ENCODE data around the gene DCK.
"Not testable (repeated sequence)": the region's sequence is repeated elsewhere in the genome, so short reads cannot be mapped to it uniquely, and the experiment has no call there.

Gene DCK

GRCh38 chr4:71004281-71004851, 10.9 kb downstream of the DCK start:
- DNase-seq: peak; percentile 25

- not testable (repeated sequence) for DNase-seq
These were observed 11.6 kb downstream of the DCK start for GRCh38 chr4:71005025-71005424.

GRCh38 chr4:71006203-71006907, 12.9 kb downstream of the DCK start:
- DNase-seq: no peak

GRCh38 chr4:71008196-71008595, 14.7 kb downstream of the DCK start:
- no peak for DNase-seq

GRCh38 chr4:71009086-71009485, 15.6 kb downstream of the DCK start:
- no peak for DNase-seq

GRCh38 chr4:71009890-71010588, 16.6 kb downstream of the DCK start:
- DNase-seq: peak; percentile 56

- DNase-seq: no peak
These were observed 18.0 kb downstream of the DCK start for GRCh38 chr4:71011451-71011850.

- not testable (repeated sequence) for DNase-seq
These were observed 23.9 kb downstream of the DCK start for GRCh38 chr4:71017391-71017790.

- no peak for DNase-seq
These were observed 27.2 kb downstream of the DCK start for GRCh38 chr4:71020611-71021010.

- DNase-seq: no peak
These were observed 32.2 kb downstream of the DCK start for GRCh38 chr4:71025654-71026053.

- no peak for DNase-seq
These were observed 32.6 kb downstream of the DCK start for GRCh38 chr4:71026086-71026485.

GRCh38 chr4:71027611-71028010, 34.2 kb downstream of the DCK start:
- no peak for DNase-seq

- no peak for DNase-seq
These were observed 36.1 kb downstream of the DCK start for GRCh38 chr4:71029504-71029903.

- DNase-seq: not testable (repeated sequence)
These were observed 38.7 kb downstream of the DCK start for GRCh38 chr4:71032106-71032505.

- DNase-seq: no peak
These were observed 51.8 kb downstream of the DCK start for GRCh38 chr4:71045256-71045655.

- DNase-seq: no peak
These were observed 55.9 kb downstream of the DCK start for GRCh38 chr4:71049395-71049794.

GRCh38 chr4:71050809-71051208, 57.4 kb downstream of the DCK start:
- no peak for DNase-seq

- no peak for DNase-seq
These were observed 58.6 kb downstream of the DCK start for GRCh38 chr4:71052034-71052433.

GRCh38 chr4:71052716-71053115, 59.3 kb downstream of the DCK start:
- no peak for DNase-seq

GRCh38 chr4:71053613-71054012, 60.2 kb downstream of the DCK start:
- not testable (repeated sequence) for DNase-seq

- DNase-seq: not testable (repeated sequence)
These were observed 66.1 kb downstream of the DCK start for GRCh38 chr4:71059573-71059972.

GRCh38 chr4:71062436-71062835, 69.0 kb downstream of the DCK start:
- no peak for DNase-seq

- no peak for DNase-seq
These were observed 70.3 kb downstream of the DCK start for GRCh38 chr4:71063711-71064110.

GRCh38 chr4:71064521-71064920, 71.1 kb downstream of the DCK start:
- DNase-seq: no peak
